Measurements from ENCODE around the gene GNG4.

Gene GNG4

DNA sequence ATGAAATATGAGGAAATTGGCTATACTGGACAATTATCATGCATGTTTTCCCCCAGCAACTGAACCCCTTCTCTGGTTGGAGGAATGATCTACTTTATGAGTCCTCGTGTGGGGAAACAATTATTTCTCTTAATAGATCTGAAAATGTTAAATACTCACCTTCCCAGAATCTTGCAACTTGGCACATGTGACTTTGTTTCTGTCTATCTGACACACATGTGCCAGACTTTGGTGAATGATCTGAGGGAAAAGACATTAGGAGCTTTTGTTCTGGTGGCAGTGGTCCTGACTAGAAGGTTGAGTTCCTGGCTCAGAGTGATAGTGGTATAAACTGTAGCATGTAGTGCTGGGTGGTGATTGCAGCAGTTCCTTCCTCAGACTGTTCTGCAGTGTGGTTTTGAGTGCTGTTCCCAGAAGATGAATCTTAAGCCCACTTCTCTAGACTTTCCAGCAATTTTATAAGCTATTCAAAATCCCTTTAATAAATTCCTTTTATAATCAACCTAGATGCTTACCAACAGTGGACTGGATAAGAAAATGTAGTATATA lies 86.0 kb downstream of the GNG4 start:
- no peaks in the 10 kb centered on the region for H3K4me1 Mint-ChIP-seq
- no peaks in the 10 kb centered on the region for H3K27me3 Mint-ChIP-seq (ENCODE audit: low read depth)
- no peaks in the 10 kb centered on the region for H3K36me3 Mint-ChIP-seq (ENCODE audit: low read depth)
- H3K4me3 Mint-ChIP-seq: no peak overlapping the region
- H3K27ac Mint-ChIP-seq: no peak overlapping the region
- H3K9me3 Mint-ChIP-seq: no peaks in the 10 kb centered on the region
- TF ChIP-seq, protein P1, sequence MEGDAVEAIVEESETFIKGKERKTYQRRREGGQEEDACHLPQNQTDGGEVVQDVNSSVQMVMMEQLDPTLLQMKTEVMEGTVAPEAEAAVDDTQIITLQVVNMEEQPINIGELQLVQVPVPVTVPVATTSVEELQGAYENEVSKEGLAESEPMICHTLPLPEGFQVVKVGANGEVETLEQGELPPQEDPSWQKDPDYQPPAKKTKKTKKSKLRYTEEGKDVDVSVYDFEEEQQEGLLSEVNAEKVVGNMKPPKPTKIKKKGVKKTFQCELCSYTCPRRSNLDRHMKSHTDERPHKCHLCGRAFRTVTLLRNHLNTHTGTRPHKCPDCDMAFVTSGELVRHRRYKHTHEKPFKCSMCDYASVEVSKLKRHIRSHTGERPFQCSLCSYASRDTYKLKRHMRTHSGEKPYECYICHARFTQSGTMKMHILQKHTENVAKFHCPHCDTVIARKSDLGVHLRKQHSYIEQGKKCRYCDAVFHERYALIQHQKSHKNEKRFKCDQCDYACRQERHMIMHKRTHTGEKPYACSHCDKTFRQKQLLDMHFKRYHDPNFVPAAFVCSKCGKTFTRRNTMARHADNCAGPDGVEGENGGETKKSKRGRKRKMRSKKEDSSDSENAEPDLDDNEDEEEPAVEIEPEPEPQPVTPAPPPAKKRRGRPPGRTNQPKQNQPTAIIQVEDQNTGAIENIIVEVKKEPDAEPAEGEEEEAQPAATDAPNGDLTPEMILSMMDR (IDR thresholded peaks at IDR 0.05; ENCODE audit: unreplicated experiment in 3 of 3): no peak

DNA sequence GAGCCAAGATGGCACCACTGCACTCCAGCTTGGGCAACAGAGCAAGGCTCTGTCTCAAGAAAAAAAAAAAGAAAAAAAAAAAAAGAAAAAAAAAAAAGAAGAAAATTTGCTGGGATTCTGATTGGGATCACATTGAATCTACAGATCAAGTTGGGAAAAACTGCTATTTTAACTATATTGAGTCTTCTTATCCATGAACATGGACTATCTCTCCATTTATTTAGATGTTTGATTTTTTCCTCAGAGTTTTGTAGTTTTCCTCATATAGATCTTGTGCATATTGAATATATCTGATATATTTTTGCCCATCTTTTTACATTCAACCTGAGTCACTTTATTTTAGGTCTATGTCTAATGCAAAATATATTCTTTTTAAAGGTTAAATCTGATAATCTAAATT lies 87.0 kb downstream of the GNG4 start:
- no peak overlapping the region for H3K4me3 Mint-ChIP-seq
- TF ChIP-seq, protein P1 (IDR thresholded peaks at IDR 0.05; ENCODE audit: unreplicated experiment in 3 of 3): no peak
- H3K9me3 Mint-ChIP-seq: no peaks in the 10 kb centered on the region
- H3K36me3 Mint-ChIP-seq (ENCODE audit: low read depth): no peaks in the 10 kb centered on the region
- H3K27me3 Mint-ChIP-seq (ENCODE audit: low read depth): no peaks in the 10 kb centered on the region
- H3K4me1 Mint-ChIP-seq: no peaks in the 10 kb centered on the region
- no peak overlapping the region for H3K27ac Mint-ChIP-seq

DNA sequence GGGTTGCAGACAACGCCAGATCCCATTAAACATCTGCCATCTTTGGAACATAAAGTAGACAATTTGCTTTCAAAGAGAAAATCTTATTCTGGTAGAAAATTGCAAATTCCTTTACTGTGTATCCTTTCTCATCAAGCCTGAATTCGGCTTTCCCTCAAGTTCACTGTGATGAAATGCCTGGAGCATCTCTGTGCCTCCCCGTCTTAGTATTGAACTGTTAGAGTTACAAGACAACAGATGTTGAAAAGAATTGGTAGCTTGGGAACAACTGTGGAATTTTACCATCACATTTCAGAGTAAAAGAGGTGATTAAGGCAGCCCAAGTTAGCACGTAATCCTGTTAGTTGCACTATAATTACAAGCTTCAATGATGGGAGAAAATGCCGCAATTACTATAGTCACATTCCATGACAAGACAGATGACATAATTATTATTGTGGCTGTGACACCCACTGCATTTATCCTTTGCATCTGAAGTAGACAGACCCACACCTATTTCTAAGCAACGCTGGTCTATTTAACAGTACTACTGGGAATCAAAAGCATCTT lies 90.9 kb downstream of the GNG4 start:
- Mint-ChIP-seq H3K9me3 (no peaks in the 10 kb centered on the region), H3K4me3 (no peak overlapping the region), H3K36me3 (ENCODE audit: low read depth) (no peaks in the 10 kb centered on the region), H3K4me1 (no peaks in the 10 kb centered on the region), H3K27ac (no peak overlapping the region), H3K27me3 (ENCODE audit: low read depth) (no peaks in the 10 kb centered on the region)
- TF ChIP-seq, protein P1 (IDR thresholded peaks at IDR 0.05; ENCODE audit: unreplicated experiment in 3 of 3): no peak

DNA sequence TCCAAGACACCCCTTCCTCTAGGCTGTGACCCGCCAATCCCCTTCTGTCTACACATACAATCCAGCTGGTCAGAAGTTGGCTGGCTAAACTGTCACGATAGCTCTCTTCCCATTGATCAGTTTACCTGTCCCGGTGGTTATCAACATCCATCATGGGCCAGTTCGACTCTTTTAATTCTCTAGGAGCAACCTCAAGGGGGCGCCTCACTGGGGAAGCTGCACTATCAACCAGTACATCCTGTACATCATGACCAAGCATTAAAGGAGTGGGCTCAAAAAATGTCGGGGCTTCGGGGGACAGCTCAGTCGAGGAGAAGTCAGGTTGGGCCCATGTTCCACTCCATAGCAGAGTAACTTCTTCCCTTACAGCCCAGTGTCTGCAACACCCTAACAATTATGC lies 92.1 kb downstream of the GNG4 start:
- Mint-ChIP-seq H3K36me3 (ENCODE audit: low read depth) (no peaks in the 10 kb centered on the region), H3K27me3 (ENCODE audit: low read depth) (no peaks in the 10 kb centered on the region), H3K4me3 (no peak overlapping the region), H3K27ac (no peak overlapping the region), H3K9me3 (no peaks in the 10 kb centered on the region), H3K4me1 (peaks cover 8% of the 10 kb centered on the region)
- TF ChIP-seq, protein P1 (IDR thresholded peaks at IDR 0.05; ENCODE audit: unreplicated experiment in 3 of 3): no peak

DNA sequence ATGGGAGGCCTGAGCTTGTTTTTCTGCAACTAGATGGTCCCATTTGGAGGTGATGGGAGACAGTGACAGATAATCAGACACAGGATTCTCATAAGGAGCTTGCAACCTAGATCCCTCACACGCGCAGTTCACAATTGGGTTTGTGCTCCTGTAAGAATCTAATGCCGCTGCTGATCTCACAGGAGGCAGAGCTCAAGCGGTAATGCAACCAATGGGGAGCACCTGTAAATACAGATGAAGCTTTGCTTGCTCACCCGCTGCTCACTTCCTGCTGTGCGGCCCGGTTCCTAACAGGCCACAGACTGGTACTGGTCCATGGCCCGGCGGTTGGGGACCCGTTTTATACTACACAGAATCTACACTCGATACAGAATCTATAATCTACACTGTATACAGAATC lies 92.8 kb downstream of the GNG4 start:
- Mint-ChIP-seq H3K27me3 (ENCODE audit: low read depth) (no peaks in the 10 kb centered on the region), H3K4me1 (peaks cover 10% of the 10 kb centered on the region), H3K9me3 (no peaks in the 10 kb centered on the region), H3K36me3 (ENCODE audit: low read depth) (no peaks in the 10 kb centered on the region), H3K27ac (no peak overlapping the region), H3K4me3 (no peak overlapping the region)
- TF ChIP-seq, protein P1 (IDR thresholded peaks at IDR 0.05; ENCODE audit: unreplicated experiment in 3 of 3): no peak

DNA sequence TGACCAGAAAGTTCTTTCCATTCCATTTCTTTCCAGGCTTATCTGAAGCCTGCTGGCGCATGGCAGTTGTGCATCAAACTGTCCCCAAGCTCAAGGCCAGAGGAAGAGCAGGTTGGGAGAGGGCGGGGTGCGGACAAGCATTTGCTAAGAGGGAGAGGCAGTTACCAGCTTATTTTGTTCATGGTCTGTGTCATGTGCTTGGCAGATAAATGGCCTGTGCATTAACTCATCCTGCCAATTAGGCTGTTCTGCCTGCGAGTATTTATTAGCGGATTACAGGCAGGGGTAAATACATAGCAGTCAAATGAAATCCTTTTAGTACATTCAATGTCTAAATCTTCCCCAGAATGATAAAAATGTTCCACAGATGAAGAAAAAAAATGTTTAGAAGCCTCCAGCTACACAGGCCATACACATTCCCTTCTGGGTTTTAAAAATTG lies 96.5 kb downstream of the GNG4 start:
- H3K27ac Mint-ChIP-seq: no peak overlapping the region
- no peak overlapping the region for H3K4me3 Mint-ChIP-seq
- no peaks in the 10 kb centered on the region for H3K27me3 Mint-ChIP-seq (ENCODE audit: low read depth)
- H3K36me3 Mint-ChIP-seq (ENCODE audit: low read depth): no peaks in the 10 kb centered on the region
- no peaks in the 10 kb centered on the region for H3K9me3 Mint-ChIP-seq
- H3K4me1 Mint-ChIP-seq: peaks cover 12% of the 10 kb centered on the region
- TF ChIP-seq, protein P1 (IDR thresholded peaks at IDR 0.05; ENCODE audit: unreplicated experiment in 3 of 3): no peak
